CD4-positive, alpha-beta T cell treated with Interferon gamma for 1 hour (primary cell): ENCODE data around the gene SNX13.
A peak's percentile ranks its signal among the peaks of the same experiment; 100 is the strongest.

Experiments used
- DNase-seq: peaks from one replicate; pipeline ENCODE4 v3.0.0-alpha.2; 2020

The SNX13 gene

GRCh38 chr7:17946591-17946990 is 6.3 kb upstream of the SNX13 start:
- no peak for DNase-seq

GRCh38 chr7:17944720-17945119 is 4.4 kb upstream of the SNX13 start:
- DNase-seq = no peak

GRCh38 chr7:17943006-17943405 is 2.7 kb upstream of the SNX13 start:
- no peak for DNase-seq

DNA sequence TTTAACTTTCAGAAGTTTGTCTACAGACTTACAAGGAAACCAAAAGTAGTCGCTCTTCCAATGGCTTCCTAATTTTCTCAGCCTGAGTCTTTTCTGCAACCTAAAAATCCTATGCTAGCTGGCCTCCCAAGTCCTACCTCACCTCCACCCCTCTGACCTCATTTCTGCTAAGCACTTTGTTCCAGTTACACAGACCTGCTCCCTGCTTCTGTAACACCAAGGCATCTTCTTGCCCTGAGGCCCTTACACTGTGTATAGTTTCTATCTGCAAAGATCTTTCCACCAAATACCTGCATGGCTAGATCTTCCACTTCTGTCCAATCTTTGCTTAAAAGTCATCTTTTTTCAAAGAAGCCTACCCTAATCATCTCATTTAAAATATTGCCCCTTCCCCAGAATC is 1.9 kb upstream of the SNX13 start:
- DNase-seq = no peak

DNA sequence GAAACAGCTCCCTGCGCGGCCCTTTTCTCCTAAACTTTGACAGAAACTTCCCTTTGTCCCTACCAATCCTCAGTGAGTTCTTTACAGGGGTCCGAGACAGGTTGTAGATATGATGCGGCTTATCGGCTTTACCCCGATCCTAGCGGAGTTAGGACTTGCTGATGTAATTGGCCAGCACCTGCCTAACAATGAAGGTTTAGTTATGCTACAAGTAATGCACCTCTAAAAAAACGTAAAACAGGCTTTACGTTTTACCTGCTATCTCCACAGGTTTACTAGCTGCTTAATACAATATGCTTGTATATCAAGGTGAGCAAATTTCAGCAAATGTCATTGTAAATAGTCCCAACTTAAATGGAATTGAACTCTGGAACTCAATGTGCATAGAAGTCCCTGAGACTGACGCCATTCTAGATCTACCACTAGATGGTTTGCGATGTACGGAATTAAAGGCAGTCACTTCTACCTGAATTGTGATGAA is 697 bp upstream of the SNX13 start:
- DNase-seq = no peak

- DNase-seq = peak; percentile 40
Observed at GRCh38 chr7:17939606-17940301, 540 bp downstream of the SNX13 start.

DNA sequence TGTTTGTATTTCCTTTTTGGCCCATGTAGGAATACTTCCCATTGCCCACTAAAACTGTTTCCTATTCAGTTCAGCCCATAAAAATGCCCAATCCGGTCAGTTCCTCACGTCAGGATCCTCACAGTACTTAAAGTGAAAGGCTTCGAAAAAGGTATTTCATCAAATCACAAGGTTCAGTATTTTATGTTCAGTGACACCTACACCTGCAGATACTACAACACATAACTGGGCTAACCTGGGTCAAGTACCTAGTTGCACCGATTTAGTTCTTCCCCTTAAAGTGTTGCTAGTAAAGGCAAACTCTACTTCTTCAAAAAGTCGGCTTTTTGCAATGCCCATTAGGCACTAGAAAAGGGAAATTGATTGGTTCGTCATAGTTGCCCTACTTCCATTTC is 1.1 kb downstream of the SNX13 start:
- no peak for DNase-seq

- no peak for DNase-seq
Observed at GRCh38 chr7:17937506-17938120, 2.7 kb downstream of the SNX13 start.

DNA sequence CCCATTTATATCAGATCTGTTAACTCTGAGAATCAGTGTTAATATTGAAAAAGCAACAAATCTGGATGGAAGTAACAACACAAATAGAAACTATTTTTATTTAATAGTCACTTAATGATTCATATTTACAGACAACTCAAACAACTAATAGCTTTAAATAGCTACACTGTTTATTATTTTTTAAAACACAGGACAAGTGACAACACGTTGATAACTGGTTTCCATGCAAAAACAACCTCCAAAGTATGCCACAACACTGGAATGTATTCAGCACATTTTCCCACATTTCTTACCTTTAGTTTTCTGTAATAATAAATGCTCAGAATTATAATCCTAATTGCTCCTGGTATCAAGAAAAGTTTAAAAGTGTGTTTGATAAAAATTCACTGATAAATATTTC is 4.0 kb downstream of the SNX13 start:
- DNase-seq = no peak

GRCh38 chr7:17934612-17935240 is 5.6 kb downstream of the SNX13 start:
- no peak for DNase-seq

DNA sequence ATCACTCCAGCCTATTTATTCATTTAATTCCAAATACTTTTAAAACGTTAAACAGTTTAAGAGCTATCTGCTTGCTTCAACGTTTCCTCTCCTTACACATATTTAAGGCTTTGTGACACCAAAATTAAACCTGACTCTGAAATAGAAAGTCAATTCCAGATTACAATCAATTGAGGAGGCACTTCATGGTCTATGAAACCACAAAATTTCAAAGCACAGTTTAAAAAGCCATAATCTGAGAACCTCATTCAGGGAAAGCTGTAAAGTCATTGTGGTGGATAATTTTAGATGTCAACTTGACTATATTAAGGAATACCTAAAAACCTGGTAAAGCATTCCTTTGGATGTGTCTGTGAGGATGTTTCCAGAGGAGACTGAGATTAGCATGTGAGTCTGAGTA is 6.2 kb downstream of the SNX13 start:
- no peak for DNase-seq

GRCh38 chr7:17932770-17933169 is 7.5 kb downstream of the SNX13 start:
- no peak for DNase-seq

GRCh38 chr7:17931069-17931468 is 9.2 kb downstream of the SNX13 start:
- DNase-seq = no peak

DNA sequence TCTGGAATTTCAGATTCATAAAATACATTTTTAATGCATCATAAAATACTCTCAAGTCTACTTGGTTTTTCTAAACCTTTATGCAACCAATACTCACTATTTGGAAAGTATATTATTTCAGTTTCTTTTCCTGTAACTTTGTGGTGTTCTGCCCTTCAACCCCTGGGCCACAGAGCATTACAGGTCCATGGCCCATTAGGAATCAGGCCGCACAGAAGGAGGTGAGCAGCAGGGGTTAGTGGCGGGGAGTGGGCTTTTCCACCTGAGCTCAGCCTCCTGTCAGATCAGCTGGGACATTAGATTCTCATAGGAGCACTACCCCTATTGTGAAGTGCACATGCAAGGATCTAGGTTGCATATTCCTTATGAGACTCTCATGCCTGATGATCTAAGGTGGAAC is 9.7 kb downstream of the SNX13 start:
- DNase-seq = no peak

- no peak for DNase-seq
Observed at GRCh38 chr7:17929647-17930395, 10.5 kb downstream of the SNX13 start.

DNA sequence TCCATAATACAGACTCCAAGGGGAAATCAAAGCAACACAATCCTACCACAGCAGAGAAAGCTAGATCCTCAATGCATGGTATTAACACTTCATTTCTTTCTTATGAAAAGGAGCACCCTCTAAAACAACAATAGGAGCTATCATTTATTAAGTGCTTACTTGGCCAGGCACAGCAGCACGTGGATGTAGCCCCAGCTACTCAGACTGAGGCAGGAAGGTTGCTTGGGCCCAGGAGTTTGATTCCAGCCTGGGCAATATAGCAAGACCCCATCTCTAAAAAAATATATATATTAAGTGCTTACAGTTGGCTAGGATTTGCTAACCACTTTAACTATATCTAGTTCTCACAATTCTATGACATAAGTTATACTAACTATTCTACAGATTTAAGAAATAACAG is 12.2 kb downstream of the SNX13 start:
- no peak for DNase-seq

GRCh38 chr7:17921857-17922416 is 18.4 kb downstream of the SNX13 start:
- no peak for DNase-seq

GRCh38 chr7:17917842-17918241 is 22.5 kb downstream of the SNX13 start:
- no peak for DNase-seq

GRCh38 chr7:17916786-17917185 is 23.5 kb downstream of the SNX13 start:
- DNase-seq = no peak

- no peak for DNase-seq
Observed at GRCh38 chr7:17915796-17916195, 24.5 kb downstream of the SNX13 start.

GRCh38 chr7:17915168-17915567 is 25.1 kb downstream of the SNX13 start:
- DNase-seq = no peak

GRCh38 chr7:17913250-17913649 is 27.0 kb downstream of the SNX13 start:
- no peak for DNase-seq

DNA sequence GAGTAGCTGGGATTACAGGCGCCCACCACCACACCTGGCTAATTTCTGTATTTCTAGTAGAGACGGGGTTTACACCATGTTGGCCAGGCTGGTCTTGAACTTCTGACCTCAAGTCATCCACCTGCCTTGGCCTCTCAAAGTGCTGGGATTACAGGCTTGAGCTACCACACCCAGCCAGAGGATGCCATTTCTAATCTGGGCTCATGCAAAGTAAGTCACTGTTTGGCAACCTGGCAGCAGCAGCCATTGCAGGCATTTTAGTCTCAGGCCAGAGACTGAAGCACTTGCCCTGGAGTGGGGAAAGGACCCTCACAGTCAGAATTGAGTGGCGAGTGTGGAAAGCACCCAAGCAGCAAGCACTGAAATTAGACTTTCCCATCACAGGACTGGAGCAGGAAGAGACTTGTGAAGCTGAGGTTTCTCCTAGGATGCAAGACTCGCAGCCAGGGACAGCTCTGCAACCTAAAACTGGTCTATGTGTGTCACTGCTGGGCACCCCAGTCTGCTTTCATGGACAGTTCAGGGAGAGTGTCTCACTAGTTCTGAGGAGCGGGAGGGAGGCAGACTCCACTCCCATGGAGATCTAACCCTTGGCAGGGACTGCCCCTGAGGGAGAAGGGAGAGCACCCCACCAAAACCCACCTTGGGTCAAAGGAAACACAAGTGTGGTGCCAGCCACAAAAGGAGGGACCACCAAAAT is 27.6 kb downstream of the SNX13 start:
- DNase-seq = no peak
